Thoracic aorta (tissue), 2 donors: ENCODE results near the gene ADORA2B. TPM values are rescaled to one million over a fixed set of nuclear protein-coding genes. Genes with fewer than 3 reads are reported as not detected.

Experiments used
- ATAC-seq: fragments of 150-250 bp; one replicate; pipeline ENCODE4 v1.8.0; 2017; ENCODE audit warnings: low read depth; ENCODE audit not compliant: insufficient number of reproducible peaks, low FRiP score
- DNase-seq: peaks from one replicate; pipeline ENCODE4 v3.0.0-alpha.2; 2020; ENCODE audit warnings: low spot score
- H3K27ac ChIP-seq, 2 donors: fragments of 200-600 bp; sonication (generic); 1 replicate in 1 of 2; 2 replicates in 1 of 2; pipeline ENCODE4 v1.5.1; 2016; ENCODE audit warnings: mild to moderate bottlenecking in 2 of 2, moderate library complexity in 2 of 2
- H3K27me3 ChIP-seq: fragments of 200-600 bp; sonication (generic); replicated peaks from 2 replicates; pipeline ENCODE4 v1.6.0; 2016; ENCODE audit warnings: mild to moderate bottlenecking; ENCODE audit not compliant: insufficient read depth
- H3K36me3 ChIP-seq: fragments of 200-600 bp; sonication (generic); one replicate; pipeline ENCODE4 v1.5.1; 2016
- H3K4me1 ChIP-seq, 2 donors: fragments of 200-600 bp; sonication (generic); 1 replicate in 1 of 2; 2 replicates in 1 of 2; pipeline versions ENCODE4 v1.5.1 to v1.6.0; 2016; ENCODE audit warnings: low read depth in 2 of 2, mild to moderate bottlenecking in 1 of 2; ENCODE audit not compliant: control insufficient read depth in 1 of 2
- H3K4me3 ChIP-seq: fragments of 200-600 bp; sonication (generic); 2 replicates; pipeline ENCODE4 v1.5.1; 2016; ENCODE audit warnings: mild to moderate bottlenecking
- H3K9me3 ChIP-seq: fragments of 200-600 bp; sonication (generic); 2 replicates; pipeline ENCODE4 v1.5.1; 2016
- total RNA-seq, 2 donors: library from RNA; depleted of rRNA; stranded (reverse); fragments of >200 nt; gene quantifications; one replicate each; pipeline versions ENCODE4 v1.1.0 to v1.2.3, GENCODE V29; 2016
- TF ChIP-seq, protein P1 (sequence below): fragments of 200-600 bp; sonication (generic); IDR thresholded peaks from one replicate; pipeline ENCODE4 v1.5.1; 2019; ENCODE audit warnings: antibody characterized with exemption

ADORA2B gene
- total RNA-seq, 2 donors from 2014 or later, result 1.6 TPM; not detected in 1

- H3K9me3 ChIP-seq, result no peaks in the 10 kb centered on the region
- TF ChIP-seq, protein P1, sequence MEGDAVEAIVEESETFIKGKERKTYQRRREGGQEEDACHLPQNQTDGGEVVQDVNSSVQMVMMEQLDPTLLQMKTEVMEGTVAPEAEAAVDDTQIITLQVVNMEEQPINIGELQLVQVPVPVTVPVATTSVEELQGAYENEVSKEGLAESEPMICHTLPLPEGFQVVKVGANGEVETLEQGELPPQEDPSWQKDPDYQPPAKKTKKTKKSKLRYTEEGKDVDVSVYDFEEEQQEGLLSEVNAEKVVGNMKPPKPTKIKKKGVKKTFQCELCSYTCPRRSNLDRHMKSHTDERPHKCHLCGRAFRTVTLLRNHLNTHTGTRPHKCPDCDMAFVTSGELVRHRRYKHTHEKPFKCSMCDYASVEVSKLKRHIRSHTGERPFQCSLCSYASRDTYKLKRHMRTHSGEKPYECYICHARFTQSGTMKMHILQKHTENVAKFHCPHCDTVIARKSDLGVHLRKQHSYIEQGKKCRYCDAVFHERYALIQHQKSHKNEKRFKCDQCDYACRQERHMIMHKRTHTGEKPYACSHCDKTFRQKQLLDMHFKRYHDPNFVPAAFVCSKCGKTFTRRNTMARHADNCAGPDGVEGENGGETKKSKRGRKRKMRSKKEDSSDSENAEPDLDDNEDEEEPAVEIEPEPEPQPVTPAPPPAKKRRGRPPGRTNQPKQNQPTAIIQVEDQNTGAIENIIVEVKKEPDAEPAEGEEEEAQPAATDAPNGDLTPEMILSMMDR, result no peak
- no peaks in the 10 kb centered on the region for H3K27me3 ChIP-seq
- no peak overlapping the region for H3K27ac ChIP-seq
- ATAC-seq (no peak), DNase-seq (no peak)
- no peak overlapping the region for H3K4me3 ChIP-seq
- peaks cover 0 to 8% of the 10 kb centered on the region in 2 donors for H3K4me1 ChIP-seq
- H3K36me3 ChIP-seq, result no peaks in the 10 kb centered on the region
Measured at GRCh38 chr17:15918261-15918660, 26.7 kb upstream of the ADORA2B start.

DNA sequence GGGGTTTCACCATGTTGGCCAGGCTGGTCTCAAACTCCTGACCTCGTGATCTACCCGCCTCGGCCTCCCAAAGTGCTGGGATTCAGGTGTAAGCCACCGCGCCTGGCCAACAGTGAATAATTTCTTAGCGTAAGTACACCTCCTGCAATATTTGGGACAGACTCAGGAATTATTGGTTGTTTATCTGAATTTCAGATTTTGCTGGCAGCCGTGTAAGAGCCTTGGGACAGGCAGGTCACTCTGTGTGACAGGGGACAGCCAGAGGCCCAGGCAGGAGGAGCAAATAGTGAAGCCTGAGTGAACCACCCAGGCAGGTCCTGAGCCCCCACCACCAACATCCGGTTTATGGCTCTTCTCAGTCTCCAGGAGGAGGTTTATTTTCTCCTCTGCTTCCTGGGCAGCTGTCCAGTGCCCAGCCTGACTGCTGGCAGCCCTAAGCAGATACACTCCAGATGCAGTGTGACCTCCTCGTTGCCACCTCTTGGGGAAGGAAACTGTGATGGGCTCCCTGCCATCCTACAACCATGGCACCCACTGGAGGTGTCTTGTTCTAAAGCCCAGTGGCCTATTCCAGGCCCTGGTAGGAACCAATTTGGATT, 26.2 kb upstream of the ADORA2B start:
- Histone ChIP-seq H3K4me1 (peaks cover 0 to 8% of the 10 kb centered on the region in 2 donors), H3K9me3 (no peaks in the 10 kb centered on the region), H3K4me3 (no peak overlapping the region), H3K36me3 (no peaks in the 10 kb centered on the region), H3K27me3 (no peaks in the 10 kb centered on the region), H3K27ac (no peak overlapping the region)
- DNase-seq, result no peak
- no peak for ATAC-seq
- TF ChIP-seq, protein P1, result no peak

GRCh38 chr17:15919466-15919865, 25.5 kb upstream of the ADORA2B start:
- peaks cover 0 to 8% of the 10 kb centered on the region in 2 donors for H3K4me1 ChIP-seq
- no peak for DNase-seq

GRCh38 chr17:15920758-15921239, 24.1 kb upstream of the ADORA2B start:
- Histone ChIP-seq H3K9me3 (no peaks in the 10 kb centered on the region), H3K27me3 (no peaks in the 10 kb centered on the region), H3K4me1 (peaks cover 0 to 8% of the 10 kb centered on the region in 2 donors), H3K4me3 (no peak overlapping the region), H3K27ac (no peak overlapping the region), H3K36me3 (no peaks in the 10 kb centered on the region)
- TF ChIP-seq, protein P1, result no peak
- no peak for DNase-seq
- ATAC-seq, result no peak

More at GRCh38 chr17:15919466-15919865, 25.5 kb upstream of the ADORA2B start:
- Histone ChIP-seq H3K4me3 (no peak overlapping the region), H3K9me3 (no peaks in the 10 kb centered on the region), H3K27me3 (no peaks in the 10 kb centered on the region), H3K36me3 (no peaks in the 10 kb centered on the region), H3K27ac (no peak overlapping the region)
- no peak for ATAC-seq
- TF ChIP-seq, protein P1, result no peak

DNA sequence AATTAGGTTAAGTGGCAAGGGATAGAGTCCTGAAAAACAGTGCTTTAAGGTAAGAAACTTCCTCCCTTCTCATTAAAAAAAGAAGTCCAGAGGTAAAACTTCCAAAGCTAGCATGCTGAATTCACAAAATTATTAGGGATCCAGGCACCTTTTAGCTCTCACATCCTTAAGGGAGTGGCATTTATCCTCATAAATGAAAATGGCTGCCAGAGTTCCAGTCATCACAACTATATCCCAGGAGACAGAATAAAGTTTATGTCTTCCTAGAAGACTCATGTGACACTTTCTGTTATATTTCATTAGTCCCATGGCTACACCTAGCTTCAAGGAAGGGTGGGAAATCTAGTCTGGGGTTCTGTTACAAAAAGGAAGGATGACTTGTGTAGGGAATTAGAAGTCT, 23.3 kb upstream of the ADORA2B start:
- ATAC-seq (no peak), DNase-seq (no peak)
- H3K36me3 ChIP-seq, result no peaks in the 10 kb centered on the region
- no peaks in the 10 kb centered on the region for H3K9me3 ChIP-seq
- TF ChIP-seq, protein P1, result no peak
- H3K4me1 ChIP-seq, result peaks cover 0 to 8% of the 10 kb centered on the region in 2 donors
- H3K27me3 ChIP-seq, result no peaks in the 10 kb centered on the region
- no peak overlapping the region for H3K27ac ChIP-seq
- H3K4me3 ChIP-seq, result no peak overlapping the region
